ENCODE data around the gene DAGLA.
A peak's percentile ranks its signal among the peaks of the same experiment; 100 is the strongest.

Gene DAGLA

GRCh38 chr11:61688365-61689163 lies 8.4 kb downstream of the DAGLA start:
- TF ChIP-seq CTCF (conservative IDR thresholded peaks at IDR 0.05) = no peak
- peak overlapping the region; percentile 57 for H3K27ac ChIP-seq

GRCh38 chr11:61689164-61689496 lies 8.9 kb downstream of the DAGLA start:
- peak overlapping the region; percentile 57 for H3K27ac ChIP-seq
- TF ChIP-seq CTCF (conservative IDR thresholded peaks at IDR 0.05) = no peak

GRCh38 chr11:61690706-61691379 lies 10.7 kb downstream of the DAGLA start:
- H3K27ac ChIP-seq = no peak overlapping the region
- TF ChIP-seq CTCF (conservative IDR thresholded peaks at IDR 0.05) = no peak

GRCh38 chr11:61691380-61692156 lies 11.4 kb downstream of the DAGLA start:
- no peak overlapping the region for H3K27ac ChIP-seq
- TF ChIP-seq CTCF (conservative IDR thresholded peaks at IDR 0.05) = no peak

GRCh38 chr11:61693922-61694601 lies 13.9 kb downstream of the DAGLA start:
- H3K27ac ChIP-seq = peak overlapping the region; percentile 69
- no peak for TF ChIP-seq CTCF (conservative IDR thresholded peaks at IDR 0.05)

GRCh38 chr11:61694602-61694939 lies 14.4 kb downstream of the DAGLA start:
- peak overlapping the region; percentile 69 for H3K27ac ChIP-seq

More at GRCh38 chr11:61694602-61694939, 14.4 kb downstream of the DAGLA start:
- no peak for TF ChIP-seq CTCF (conservative IDR thresholded peaks at IDR 0.05)
